Stimulated activated CD4-positive, alpha-beta T cell treated with anti-CD3 and anti-CD28 coated beads, Interleukin-4, amount 100 ng/mL, for 48 hours (primary cell): ENCODE measurements around the gene PLPPR3.
"Not testable (repeated sequence)": the region's sequence is repeated elsewhere in the genome, so short reads cannot be mapped to it uniquely, and the experiment has no call there.

Experiments
- DNase-seq, 2 donors: peaks; one replicate each; pipeline ENCODE4 v3.0.0-alpha.2; 2020; ENCODE audit warnings: low read depth in 2 of 2

Gene PLPPR3

GRCh38 chr19:853614-854220 lies 32.0 kb upstream of the PLPPR3 start:
- not testable (repeated sequence) for DNase-seq

DNA sequence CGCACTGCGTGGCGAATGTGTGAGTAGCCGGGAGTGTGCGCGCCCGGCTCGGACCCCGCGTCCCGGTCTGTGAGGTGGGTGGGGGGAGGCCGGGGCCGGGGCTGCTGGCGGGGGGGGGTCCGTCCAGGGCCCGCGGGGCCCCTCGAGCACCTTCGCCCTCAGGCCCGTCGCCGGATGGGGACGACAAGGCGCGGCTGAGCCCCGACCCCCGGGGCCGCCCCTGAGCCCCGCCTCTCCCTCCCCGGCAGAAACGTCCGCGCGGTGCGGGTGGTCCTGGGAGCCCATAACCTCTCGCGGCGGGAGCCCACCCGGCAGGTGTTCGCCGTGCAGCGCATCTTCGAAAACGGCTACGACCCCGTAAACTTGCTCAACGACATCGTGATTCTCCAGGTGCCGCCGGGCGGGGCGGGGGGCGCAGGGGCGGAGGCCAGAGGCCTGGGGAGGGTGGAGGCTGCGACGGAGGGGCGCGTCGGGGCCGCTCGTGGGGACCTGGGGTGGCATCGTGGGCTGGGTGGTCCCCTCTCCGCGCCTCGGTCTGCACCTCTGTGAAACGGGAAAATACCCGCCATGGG lies 31.3 kb upstream of the PLPPR3 start:
- DNase-seq, result no peak

GRCh38 chr19:852136-853013 lies 30.6 kb upstream of the PLPPR3 start, which contains the start of gene ELANE:
TSS of gene ELANE (plus strand) at chr19:852303. CDS start at chr19:852329, 26 bp downstream.
- no peak for DNase-seq

- no peak for DNase-seq
Measured at GRCh38 chr19:850979-851335, 29.2 kb upstream of the PLPPR3 start.

GRCh38 chr19:850221-850978 lies 28.6 kb upstream of the PLPPR3 start:
- DNase-seq, result no peak

DNA sequence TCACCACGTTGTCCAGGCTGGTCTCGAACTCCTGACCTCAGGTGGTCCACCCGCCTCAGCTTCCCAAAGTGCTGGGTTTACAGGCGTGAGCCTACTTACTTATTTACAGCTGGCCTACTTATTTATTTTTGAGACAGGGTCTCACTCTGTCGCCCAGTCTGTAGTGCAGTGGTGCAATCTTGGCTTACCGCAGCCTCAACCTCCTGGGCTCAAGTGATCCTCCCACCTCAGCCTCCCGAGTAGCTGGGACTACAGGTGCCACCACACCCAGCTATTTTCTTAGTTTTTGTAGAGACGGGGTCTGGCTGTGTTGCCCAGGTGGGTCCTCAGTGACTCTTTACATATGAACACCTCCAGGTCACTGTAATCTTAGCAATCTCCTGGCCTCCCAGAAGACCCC lies 27.4 kb upstream of the PLPPR3 start:
- not testable (repeated sequence) for DNase-seq

DNA sequence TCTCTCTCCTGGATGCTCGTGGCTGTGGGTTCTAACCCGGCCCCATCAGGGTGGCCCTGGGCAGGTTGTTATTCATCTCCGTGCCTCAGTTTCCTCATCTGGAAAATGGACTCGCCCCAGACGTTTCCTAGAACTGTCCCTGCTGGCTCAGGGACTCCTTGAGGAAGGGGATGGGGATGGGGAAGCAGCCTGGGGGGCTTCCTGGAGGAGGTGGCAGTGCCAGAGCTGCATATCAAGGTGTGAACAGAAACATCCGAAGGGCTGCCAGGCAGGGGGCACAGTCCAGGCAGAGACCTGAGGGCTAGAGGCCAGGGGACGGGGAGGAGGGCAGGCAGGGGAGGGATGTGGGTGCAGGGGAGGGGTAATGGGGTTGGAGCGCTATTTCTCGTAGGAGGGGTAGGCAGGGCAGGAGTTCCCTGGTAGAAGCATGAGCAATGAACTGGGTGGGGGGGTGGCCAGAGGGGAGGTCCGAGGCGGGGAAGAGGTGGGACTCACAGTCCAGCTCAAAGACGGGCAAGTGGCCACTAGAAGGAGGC lies 26.7 kb upstream of the PLPPR3 start:
- no peak for DNase-seq

GRCh38 chr19:845707-846521 lies 24.2 kb upstream of the PLPPR3 start:
- DNase-seq, result no peak

- DNase-seq, result no peak
Measured at GRCh38 chr19:844546-844971, 22.8 kb upstream of the PLPPR3 start.

- DNase-seq, result no peak
Measured at GRCh38 chr19:843836-844545, 22.2 kb upstream of the PLPPR3 start.

GRCh38 chr19:843180-843835 lies 21.6 kb upstream of the PLPPR3 start:
- DNase-seq, result no peak

GRCh38 chr19:842802-843179 lies 21.0 kb upstream of the PLPPR3 start:
- not testable (repeated sequence) for DNase-seq

GRCh38 chr19:840519-841206 lies 18.9 kb upstream of the PLPPR3 start, which contains the start of gene PRTN3:
TSS of gene PRTN3 (plus strand) at chr19:840999. CDS start at chr19:841009, 10 bp downstream.
- no peak for DNase-seq

DNA sequence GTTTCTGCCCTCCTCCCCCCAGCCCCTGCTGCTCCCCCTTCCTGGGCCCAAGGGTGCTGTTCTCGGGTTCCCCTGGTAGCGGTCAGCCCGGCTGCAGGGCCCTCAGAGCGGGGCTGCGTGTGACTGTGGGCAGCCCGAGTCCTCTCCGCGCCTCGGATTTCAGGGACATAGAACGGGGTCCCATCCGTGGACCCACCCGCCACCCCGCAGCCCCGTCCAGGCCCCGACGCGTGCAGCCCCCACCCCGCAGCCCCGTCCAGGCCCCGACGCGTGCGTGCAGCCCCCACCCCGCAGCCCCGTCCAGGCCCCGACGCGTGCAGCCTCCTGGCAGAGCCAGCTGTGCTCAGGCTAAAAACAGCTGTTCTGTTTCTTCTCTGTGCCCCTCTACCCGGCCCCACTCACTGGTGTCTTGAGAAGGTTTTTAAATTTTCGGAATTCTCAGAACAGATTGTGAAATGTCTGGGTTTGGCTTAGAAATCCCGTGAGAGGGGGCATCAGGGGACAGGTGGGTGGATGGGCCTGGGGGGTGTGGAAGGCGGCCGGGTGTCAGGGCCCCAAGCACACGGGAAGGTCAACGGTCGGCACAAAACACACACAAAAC lies 13.6 kb upstream of the PLPPR3 start:
- DNase-seq, result no peak

GRCh38 chr19:834216-834615 lies 12.5 kb upstream of the PLPPR3 start:
- DNase-seq, result no peak

DNA sequence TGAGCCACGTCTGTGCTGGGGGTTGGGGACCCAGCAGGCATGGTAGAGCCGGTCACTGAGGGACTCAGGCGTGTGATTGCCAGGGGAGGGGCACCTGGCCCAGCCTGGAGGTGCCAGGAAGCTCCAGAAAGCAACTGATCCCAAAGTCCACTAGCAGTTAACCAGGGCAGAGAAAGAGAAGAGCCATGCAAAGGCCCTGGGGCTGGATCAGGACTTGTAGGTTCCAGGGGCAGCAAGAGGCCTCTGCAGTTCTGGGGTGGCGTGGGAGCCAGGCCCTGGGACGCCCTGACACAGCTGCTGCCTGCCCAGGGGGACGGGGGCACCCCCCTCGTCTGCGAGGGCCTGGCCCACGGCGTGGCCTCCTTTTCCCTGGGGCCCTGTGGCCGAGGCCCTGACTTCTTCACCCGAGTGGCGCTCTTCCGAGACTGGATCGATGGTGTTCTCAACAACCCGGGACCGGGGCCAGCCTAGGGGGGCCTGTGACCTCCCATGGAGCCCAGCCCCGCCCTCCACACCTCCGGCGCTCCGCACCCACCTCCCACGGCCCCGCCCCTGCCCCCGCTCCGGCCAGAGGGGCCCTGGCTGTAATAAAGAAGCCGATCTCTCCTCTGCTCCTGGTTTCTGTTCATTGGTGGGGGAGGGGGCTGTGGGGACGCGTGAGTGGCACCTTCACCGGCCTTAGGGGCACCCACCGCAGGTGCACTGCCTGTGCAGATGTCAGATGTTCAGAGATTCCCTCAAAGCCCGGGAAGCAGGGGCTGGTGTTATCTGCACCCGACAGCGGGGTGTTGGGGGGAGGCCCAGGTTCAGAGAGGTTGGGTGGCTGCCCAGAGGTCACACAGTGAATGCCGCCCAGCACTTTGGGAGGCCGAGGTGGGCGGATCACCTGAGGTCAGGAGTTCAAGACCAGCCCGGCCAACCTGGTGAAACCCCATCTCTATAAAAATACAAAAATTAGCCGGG lies 9.9 kb upstream of the PLPPR3 start:
- DNase-seq, result no peak

GRCh38 chr19:829129-829758 lies 7.5 kb upstream of the PLPPR3 start:
- no peak for DNase-seq
